ENCODE results near the gene SAMD15.
"Not testable (repeated sequence)": the region's sequence is repeated elsewhere in the genome, so short reads cannot be mapped to it uniquely, and the experiment has no call there.

The SAMD15 gene

GRCh38 chr14:77376771-77377501, at the start of gene SAMD15, which contains the start of gene TMED8:
Gene SAMD15 (plus strand): TSS chr14:77377379. CDS start chr14:77377419, 40 bp downstream.
Gene TMED8 (minus strand): TSS chr14:77377094. CDS start chr14:77377053, 41 bp downstream.
- DNase-seq (ENCODE audit: low spot score): peak; percentile 84

DNA sequence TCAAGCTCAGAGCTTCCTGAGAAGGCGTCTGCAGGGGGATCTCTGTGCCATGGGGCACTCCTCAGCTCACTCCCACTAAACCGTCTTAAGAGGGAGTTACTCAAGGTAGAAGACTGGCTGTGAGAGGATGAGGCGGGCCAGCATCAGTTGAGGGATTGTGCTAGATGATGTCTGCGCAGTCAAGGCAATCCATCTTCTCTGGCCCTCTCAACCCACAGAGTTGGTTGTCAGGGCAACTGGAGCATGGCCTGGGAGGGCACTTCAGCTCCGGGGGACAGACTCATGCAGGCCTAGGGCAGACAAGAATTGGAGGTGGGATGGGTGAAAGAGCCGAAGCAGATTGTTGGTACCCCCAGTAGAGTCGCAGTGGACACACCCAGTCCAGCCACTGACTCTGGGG, 47.3 kb upstream of the SAMD15 start:
- DNase-seq (ENCODE audit: low spot score): no peak

GRCh38 chr14:77335576-77335975, 41.6 kb upstream of the SAMD15 start:
- DNase-seq (ENCODE audit: low spot score): no peak

- DNase-seq (ENCODE audit: low spot score): not testable (repeated sequence)
Observed at GRCh38 chr14:77337255-77337654, 39.9 kb upstream of the SAMD15 start.

- no peak for DNase-seq (ENCODE audit: low spot score)
Observed at GRCh38 chr14:77337880-77338279, 39.3 kb upstream of the SAMD15 start.

- no peak for DNase-seq (ENCODE audit: low spot score)
Observed at GRCh38 chr14:77338302-77338701, 38.9 kb upstream of the SAMD15 start.

- DNase-seq (ENCODE audit: low spot score): no peak
Observed at GRCh38 chr14:77339407-77339806, 37.8 kb upstream of the SAMD15 start.

GRCh38 chr14:77340389-77340788, 36.8 kb upstream of the SAMD15 start:
- no peak for DNase-seq (ENCODE audit: low spot score)

GRCh38 chr14:77342726-77343397, 34.3 kb upstream of the SAMD15 start:
- DNase-seq (ENCODE audit: low spot score): no peak

GRCh38 chr14:77343662-77344061, 33.5 kb upstream of the SAMD15 start:
- DNase-seq (ENCODE audit: low spot score): no peak

DNA sequence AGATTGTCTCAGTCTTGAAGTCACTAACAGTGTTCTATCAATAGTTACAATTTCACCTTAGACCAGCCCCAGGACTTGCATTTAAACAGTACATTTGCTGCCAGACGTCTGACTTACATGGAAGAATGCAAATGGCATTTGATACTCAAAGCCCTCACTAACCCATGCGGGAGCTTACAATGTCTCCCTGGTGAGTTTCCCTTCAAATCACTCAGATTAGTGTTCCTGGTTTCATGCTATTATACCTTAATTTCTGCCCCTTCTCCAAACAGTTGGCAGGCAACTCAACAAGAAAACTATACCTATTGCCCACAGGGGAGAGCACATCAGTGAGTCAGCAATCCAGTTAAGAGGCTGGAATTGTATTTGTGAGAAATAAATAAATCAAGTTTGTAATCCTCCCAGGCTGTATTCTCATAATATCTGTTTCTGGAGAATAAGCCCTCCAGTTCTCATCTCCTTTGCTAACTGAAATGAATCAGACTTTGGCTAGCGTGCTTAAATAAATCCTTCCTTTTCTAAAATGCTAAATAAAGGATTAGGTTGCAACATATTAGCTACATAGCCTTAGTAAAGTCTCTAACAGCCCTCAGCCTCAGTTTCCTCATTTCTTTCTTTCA, 32.7 kb upstream of the SAMD15 start:
- no peak for DNase-seq (ENCODE audit: low spot score)

- no peak for DNase-seq (ENCODE audit: low spot score)
Observed at GRCh38 chr14:77346495-77346894, 30.7 kb upstream of the SAMD15 start.

GRCh38 chr14:77347751-77348150, 29.4 kb upstream of the SAMD15 start:
- no peak for DNase-seq (ENCODE audit: low spot score)

- DNase-seq (ENCODE audit: low spot score): no peak
Observed at GRCh38 chr14:77353469-77354141, 23.6 kb upstream of the SAMD15 start.

- no peak for DNase-seq (ENCODE audit: low spot score)
Observed at GRCh38 chr14:77355811-77356210, 21.4 kb upstream of the SAMD15 start.

DNA sequence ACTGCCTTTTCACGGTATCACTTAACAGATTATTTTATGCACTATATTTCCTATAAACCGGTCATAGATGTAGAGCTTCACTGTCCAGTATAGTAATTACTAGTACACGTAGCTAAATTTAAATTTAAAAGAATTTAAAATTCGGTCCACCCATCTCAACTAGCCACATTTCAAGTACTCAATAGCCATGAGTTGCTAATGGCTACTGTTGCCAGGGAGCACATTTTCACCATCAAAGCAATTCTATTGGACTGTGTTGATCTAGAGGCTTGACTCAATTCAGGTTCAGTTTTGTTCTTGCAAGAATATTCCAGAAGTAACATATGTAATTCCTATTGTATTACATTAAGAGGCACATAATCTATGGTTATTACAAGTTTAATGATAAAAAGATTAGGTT, 20.3 kb upstream of the SAMD15 start:
- DNase-seq (ENCODE audit: low spot score): no peak

DNA sequence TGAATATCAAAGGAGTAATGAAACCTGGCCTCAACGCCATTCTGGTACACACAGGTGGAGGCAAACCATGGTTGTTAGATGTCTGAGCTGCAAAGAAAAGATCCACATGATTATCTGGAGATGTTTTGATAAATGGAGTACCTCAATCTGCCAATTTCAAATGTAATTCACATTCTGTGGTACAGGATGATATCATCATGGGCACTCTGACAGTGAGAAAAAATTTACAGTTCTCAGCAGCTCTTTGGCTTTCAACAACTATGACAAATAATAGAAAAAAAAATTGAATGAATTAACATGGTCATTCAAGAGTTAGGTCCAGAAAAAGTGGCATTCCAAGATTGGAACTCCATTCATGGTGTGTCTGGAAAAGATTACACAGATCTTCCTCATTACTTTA, 17.6 kb upstream of the SAMD15 start:
- DNase-seq (ENCODE audit: low spot score): no peak

- DNase-seq (ENCODE audit: low spot score): no peak
Observed at GRCh38 chr14:77364146-77364545, 13.0 kb upstream of the SAMD15 start.

GRCh38 chr14:77369285-77369684, 7.9 kb upstream of the SAMD15 start:
- DNase-seq (ENCODE audit: low spot score): no peak

DNA sequence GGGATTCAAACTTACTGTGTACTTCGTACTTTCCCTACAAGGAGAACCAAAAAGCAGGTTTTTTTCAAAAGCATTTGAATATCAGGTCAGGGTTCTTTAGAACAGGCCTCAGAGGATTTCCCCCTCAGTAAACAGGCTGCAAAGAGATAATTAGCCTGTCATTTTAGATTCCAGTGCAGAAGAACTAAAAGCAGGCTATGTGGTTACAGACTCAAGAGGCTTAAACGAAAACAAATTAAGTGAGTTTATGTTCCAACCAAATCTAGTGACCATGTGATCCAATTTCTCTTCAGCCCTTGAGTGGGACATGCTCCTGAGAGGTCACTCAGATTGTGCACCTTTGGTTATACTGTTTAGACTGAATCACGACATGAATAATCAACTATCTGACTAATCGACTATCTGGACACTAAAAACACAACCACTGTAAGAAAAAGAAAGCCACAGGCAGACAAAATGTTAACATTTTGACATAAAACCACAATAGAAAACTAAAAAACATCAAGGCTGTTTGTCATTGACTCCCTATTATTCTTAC, 4.8 kb upstream of the SAMD15 start:
- DNase-seq (ENCODE audit: low spot score): no peak

DNA sequence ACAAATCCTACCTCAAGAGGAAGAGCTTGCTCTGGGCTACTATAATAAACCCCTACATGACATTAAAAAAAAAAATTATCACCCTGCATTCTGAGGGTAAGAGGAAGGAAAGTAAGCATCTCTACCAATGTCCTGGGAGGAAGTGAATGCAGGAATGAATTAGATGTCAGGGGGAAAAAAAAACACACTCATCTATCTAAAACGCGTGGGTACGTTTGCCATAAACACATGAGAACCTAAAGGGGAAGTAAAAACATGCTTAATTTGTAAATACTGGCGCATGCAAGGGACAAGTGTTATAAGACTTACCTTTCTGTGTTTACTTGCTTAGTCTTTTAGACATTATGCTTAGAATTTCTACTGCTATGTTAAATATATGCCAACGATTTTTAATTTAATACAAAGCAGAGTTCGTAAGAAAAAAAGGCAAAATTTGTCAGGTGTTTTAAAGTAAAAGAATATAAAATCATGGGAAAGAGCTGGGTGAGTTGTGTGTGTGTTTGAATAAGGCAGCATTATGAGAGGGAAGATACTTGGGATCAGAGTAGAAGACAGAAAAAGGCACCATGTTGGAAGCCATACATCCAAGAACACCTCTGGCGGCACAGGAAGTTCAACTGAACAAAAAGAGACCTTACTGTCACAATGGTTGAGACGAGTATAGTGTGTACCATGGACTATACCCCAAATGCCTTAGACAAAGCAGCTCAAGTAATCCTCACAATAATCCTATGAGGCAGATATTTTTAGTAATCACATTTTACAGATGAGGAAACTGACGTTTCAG, 1.8 kb upstream of the SAMD15 start:
- DNase-seq (ENCODE audit: low spot score): no peak

Data from LoVo (cell line).